Activated naive CD4-positive, alpha-beta T cell treated with Interleukin-2 at 50 U/mL for 16 hours (primary cell): Measurements from ENCODE around the gene SRMS.
"Not testable (repeated sequence)": the region's sequence is repeated elsewhere in the genome, so short reads cannot be mapped to it uniquely, and the experiment has no call there.

Experiments used
- DNase-seq: peaks from one replicate; pipeline ENCODE4 v3.0.0-alpha.2; 2020

Gene SRMS

GRCh38 chr20:63519668-63520503, 27.7 kb downstream of the SRMS start:
- peak; percentile 67 for DNase-seq

- DNase-seq, result no peak
Observed at GRCh38 chr20:63518946-63519667, 28.4 kb downstream of the SRMS start.

DNA sequence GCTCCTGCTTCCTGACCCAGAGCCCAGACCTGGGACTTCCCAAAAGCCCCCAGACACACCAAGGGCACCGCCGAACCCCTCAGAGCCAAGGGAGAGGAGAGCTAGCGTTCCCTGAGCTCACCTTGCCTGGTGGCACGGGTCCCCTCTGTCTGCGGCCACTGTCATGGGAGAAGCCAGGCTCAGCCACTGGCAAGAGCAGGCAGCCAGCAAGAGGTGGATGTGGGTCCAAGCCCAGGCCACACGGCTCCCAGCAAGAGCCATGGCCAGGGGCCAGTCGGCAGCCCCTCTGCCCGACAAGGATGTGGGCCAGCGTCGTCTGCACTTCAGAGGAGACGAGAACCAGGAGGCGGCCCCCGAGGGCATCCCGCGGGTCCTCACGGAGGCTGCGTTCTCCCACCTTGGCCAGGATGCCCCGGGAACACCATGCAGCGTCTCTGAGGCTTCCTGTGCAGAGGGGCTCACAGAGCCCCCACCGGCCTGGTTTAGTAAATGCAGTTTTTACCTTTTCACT, 29.1 kb downstream of the SRMS start:
- DNase-seq, result no peak

DNA sequence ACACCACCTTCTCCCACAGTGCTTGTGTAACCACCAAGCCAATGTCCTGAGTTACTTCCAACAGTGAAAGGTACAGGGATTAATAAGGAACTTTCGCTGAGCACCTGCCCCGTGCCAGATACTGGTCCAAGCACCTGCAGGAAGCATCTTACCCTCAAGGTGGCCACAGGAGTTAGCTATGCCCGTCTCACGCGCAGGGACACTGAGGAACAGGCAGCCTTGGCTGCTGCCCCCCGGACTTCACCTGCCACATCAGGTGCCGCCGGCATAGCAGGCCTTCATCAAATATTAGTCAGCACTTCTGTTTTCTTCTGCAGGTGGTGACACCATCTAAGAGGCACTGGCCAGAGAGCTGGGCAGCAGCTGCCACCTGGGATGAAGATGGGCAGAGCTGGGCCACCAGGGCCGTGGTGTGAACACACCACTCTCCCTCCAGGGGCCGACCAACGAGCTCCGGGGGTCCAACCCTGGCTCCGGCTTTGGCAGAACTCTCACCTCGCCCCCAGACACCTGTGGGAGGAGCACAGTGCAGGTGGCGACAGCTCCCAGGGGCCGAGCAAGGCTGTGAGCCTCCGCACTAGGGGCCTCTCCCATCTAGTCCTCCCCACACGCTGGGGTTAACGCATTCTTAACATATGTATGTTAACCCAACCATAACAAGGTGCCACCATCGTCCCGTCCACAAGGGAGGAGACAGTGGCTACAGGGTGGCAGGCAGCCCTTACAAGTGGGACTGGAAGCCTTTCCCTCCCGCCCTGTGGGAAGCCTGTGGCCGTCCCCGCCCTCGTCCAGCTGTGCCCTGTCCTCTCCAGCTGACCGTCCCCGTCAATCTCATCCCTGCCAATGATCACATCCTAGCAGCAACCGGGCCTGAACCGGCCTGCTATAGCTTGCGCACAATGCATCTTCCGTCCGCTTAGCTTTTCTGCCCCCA, 29.9 kb downstream of the SRMS start:
- no peak for DNase-seq

- not testable (repeated sequence) for DNase-seq
Observed at GRCh38 chr20:63514520-63514919, 33.0 kb downstream of the SRMS start.

DNA sequence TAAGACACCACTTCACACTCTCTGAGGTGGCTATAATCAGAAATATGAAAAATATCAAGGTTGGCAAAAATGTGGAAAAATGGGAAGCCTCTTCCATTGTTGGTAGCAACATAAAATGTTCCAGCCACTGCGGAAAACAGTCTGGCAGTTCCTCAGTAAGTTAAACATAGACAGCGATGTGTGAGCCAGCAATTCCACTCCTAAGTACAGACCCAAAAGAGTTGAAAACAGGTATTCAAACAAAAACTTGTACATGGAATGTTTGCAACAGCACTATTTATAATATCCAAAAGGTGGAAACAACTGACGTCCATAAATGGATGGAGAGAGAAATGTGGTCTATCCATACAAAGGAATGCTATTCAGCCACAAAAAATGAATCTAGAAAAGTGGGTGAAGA, 34.3 kb downstream of the SRMS start:
- DNase-seq, result no peak

DNA sequence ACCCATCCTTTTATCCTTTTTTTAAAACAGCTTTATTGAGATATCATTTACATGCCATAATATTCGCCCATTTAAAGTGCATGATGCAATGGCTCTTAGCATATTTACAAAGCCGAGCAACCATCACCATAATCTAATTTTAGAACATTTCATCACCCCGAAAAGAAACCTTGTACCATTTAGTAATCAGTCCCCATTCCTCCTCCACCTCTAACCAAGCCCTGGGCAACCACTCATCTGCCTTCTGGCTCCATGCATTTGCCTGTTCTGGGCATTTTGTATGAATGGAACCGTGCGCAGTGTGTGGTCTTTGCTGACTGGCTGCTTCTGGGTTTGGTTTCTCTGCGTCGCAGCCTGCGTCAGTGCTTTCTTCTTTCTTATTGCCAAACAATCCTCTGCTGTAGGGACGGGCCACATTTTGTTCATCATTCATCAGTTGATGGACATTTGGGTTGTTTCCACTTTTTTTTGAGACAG, 38.4 kb downstream of the SRMS start:
- DNase-seq, result no peak

GRCh38 chr20:63508072-63508768, 39.3 kb downstream of the SRMS start:
- no peak for DNase-seq

DNA sequence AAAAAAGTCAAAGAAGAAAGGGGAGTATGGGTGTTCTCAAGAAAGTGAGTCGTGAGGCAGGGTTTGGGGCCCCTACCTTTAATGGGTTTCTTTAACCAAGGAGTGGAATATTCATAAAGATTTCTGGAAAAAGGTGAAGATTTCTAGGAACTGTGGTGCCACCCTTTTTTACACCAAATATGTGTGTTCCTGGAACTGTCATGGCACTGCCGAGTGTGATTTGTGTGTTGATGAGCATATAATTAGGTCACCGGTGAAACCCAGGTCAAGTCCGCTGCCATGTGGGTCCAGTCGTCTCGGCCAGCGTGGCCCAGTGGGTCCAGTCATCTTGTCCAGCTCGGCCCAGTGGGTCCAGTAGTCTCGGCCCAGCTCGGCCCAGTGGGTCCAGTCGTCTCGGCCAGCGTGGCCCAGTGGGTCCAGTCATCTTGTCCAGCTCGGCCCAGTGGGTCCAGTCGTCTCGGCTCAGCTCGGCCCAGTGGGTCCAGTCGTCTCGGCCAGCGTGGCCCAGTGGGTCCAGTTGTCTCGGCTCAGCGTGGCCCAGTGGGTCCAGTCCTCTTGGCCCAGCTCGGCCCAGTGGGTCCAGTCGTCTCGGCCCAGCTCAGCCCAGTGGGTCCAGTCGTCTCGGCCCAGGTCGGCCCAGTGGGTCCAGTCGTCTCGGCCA, 40.3 kb downstream of the SRMS start:
- DNase-seq, result no peak

GRCh38 chr20:63505723-63506122, 41.8 kb downstream of the SRMS start:
- DNase-seq, result no peak

DNA sequence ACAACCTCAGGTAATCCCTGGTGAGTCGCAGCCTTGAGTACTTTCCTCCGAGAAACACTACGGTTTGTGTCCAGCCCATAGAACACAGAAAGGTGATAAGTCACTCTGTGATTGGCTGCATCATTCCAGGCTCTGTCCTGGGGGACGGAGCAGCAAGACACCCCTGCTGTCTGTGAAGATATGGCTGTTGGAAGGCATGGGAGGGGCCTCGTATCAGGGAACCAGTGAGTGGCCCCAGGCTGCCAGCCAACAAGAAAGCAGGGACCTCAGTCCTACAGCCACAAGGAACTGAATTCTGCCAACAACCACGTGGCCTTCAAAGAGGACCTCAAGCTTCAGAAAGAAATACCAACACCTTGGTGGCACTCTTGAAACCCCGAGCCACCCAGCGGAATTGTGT, 42.3 kb downstream of the SRMS start:
- DNase-seq, result no peak

- no peak for DNase-seq
Observed at GRCh38 chr20:63504642-63505041, 42.9 kb downstream of the SRMS start.

DNA sequence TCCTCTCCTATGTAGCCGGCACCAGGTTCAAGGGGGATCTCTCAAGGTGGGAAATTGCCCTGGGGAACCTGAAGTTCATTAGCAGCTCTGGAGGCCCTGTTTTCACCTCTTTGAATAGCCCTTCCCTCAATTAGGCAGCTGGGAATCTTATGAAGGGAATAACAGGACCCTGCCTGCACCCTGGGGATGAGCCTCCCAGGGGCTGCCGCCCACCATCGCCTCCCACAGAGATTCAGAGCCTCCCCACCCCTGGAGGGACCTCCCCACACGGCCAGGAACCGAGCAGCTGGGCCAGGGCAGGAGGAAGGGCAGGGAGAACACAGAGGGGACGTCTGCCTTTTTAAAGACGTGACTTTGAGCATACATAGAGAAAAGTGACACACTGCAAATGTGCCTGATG, 44.0 kb downstream of the SRMS start:
- DNase-seq, result no peak

GRCh38 chr20:63502671-63503172, 44.8 kb downstream of the SRMS start:
- DNase-seq, result no peak

DNA sequence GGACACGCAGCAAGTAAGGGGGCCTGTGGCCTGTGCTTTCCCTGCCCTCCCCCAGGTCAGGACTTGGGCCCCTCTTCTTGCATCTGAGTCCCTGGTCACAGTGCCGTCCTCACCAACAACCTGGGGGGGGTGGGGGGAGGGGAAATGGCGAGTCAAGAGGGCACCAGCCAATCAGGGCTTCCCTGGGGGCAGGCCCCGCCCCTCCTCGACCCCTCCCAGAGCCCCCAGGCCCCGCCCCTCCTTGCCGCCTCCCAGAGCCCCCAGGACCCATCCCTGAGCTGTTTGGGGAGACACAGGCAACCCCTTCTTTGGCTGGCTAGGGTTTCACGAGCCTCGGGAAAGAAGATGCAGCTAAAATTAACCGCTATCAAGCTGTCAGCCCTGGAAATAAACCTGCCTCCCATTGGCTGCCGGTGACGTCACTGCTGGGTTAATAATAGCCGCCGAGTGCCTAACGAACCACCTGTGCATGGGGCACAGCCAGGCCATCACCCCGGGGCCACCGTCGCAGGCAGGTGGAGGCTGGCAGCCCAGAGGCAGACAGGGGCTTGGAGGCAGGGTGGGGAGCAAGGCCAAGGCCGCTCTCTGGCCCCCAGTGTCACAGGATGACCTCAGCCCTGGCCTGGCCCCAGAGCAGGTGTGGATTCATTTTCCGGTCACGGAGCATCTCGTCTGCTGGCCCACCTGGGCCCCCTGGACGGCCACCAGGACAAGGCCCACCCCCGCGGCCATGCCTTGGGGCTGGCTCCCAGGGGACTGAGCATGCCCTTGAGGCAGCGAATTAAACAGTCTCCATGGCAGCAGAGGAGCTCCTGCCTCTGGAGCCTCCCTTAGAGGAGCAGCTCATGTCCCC, 45.5 kb downstream of the SRMS start:
- DNase-seq, result no peak

DNA sequence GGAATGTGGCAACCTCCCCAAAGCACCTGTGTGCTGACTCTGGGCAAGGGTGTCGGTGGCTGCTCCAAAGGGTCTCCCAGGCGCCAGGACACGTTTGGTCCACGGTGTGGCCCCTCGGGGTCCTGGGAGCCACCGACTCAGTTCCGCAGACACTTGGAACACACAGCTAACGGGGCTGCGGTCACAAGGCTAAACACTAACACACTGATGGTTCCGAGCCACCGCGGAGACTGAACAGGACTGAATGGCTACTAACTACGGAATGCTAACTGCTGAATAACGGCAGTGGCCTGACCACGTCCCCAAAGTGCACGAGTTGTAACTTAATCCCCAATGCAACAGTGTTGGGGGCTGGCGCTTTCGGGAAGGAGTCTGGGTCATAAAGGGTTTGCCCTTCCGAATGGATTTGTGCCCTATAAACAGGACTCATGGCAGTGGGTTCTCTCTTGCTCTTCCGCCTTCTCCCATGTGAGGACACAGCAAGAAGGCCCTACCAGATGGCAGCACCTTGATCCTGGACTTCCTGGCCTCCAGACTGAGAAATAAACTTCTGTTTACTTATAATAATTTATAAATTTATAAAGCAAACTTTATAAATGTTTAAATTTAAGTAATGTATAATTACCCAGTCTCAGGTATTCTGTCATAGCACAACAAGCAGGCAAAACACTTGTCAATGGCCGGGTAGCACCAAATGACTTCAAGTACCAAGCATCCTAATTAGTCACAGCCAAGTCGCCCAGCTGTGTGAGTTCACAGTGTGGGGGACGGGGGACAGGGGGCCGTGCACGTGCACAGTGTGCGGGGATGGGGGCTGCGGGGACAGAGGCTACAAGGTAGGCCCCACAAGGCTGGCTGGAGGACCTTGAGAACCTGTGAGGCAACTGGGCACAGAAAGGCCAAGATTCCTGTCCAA, 46.4 kb downstream of the SRMS start:
- no peak for DNase-seq

DNA sequence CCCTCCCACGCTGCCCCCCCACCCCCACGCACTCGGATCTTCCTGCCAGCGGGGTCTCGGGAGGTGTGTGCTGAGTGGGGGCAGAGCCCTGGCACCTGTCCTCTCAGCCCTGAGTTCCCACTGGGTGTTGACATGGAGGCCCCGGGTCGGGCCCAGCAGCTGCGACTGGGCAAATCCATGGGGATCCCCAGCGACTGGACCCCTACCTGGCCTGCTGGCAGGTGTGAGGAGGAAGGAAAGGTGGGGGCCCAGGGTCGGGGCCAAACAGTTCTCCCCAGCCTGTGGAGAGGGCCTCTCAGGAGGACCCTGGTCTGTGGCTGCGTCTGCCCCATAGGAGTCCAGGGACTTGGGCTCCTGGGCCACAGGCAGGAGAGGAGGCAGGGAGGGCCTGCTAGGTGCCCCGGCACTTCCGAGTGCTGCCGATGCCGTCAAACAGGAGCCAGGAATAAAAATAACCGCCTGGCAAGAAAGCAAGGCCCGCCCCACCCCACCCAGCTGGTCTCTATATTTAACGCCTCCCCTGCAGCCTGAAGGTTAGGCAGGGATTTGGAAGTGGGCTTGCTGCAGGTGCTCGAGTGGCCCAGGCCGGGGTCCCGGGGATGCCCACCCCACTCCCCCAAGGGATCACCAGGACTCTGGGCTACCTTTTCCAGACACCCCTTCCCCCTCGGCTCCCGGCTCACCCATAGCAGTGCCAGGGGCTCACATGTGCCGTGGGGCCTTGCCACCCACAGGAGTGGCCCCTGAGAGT, 47.2 kb downstream of the SRMS start:
- no peak for DNase-seq

- no peak for DNase-seq
Observed at GRCh38 chr20:63499338-63499969, 48.1 kb downstream of the SRMS start.
